GM19328 (cell line): ENCODE measurements around the gene FAM107B.
"Not testable (repeated sequence)": the region's sequence is repeated elsewhere in the genome, so short reads cannot be mapped to it uniquely, and the experiment has no call there.

Experiments used
- ATAC-seq: cut with Tn5 transposase; IDR thresholded peaks from one replicate; pipeline ENCODE4 v1.9.1; 2021; ENCODE audit warnings: mild to moderate bottlenecking, moderate library complexity; ENCODE audit not compliant: unreplicated experiment

FAM107B gene

GRCh38 chr10:14774797-14775196, at the start of gene FAM107B:
FAM107B (minus strand) TSS chr10:14774897; CDS start chr10:14774663, 234 bp downstream.
- ATAC-seq = no peak

GRCh38 chr10:14823966-14824365, 49.3 kb upstream of the FAM107B start:
- no peak for ATAC-seq

GRCh38 chr10:14822879-14823755, 48.4 kb upstream of the FAM107B start:
- no peak for ATAC-seq

DNA sequence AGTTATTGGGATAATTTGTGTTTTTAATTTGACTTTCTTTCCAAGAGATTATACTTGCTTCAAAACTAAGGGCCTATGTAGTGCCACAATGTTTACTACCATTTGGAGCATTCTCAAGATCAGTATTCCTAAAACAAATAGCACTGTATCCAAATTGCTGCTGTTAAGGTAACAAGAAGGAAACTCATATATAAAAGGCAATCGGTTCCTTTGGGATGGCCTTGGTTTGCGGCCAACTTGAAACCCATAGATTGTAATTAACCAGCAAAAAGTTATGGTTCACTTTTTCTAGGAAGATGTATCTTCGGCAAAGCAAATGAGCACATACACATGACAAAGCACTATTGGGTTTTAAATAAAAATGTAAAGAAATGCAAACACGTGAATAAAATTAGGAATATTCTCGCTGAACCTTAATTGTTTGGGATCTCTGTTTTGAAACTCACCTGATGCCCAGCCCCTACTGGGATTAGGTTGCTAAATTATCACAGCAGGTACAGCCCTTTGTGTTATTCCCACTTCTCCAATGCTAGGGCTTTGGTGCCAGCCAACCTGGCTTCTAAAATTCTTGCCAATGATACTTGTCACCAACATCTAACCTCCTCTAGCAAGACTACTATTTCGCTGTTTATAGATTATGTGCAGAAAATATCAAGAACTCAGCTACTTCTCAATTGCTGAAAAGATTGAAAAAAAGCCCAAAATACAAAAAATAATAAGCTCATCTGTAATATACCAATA, 47.1 kb upstream of the FAM107B start:
- ATAC-seq = no peak

DNA sequence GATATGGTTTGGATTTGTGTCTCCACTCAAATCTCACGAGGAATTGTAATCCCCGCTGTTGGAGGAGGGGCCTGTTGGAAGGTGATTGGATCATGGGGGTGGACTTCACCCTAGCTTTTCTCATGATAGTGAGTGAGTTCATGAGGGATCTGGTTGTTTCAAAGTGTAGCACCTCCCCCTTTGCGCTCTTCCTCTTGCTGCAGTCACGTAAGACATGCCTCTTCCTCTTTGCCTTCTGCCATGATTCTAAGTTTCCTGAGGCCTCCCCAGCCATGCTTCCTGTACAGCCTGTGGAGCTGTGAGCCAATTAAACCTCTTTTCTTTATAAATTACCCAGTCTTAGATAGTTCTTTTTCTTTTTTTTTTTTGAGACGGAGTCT, 46.1 kb upstream of the FAM107B start:
- no peak for ATAC-seq

GRCh38 chr10:14820010-14820774, 45.5 kb upstream of the FAM107B start:
- ATAC-seq = no peak

GRCh38 chr10:14816717-14817116, 42.0 kb upstream of the FAM107B start:
- not testable (repeated sequence) for ATAC-seq

DNA sequence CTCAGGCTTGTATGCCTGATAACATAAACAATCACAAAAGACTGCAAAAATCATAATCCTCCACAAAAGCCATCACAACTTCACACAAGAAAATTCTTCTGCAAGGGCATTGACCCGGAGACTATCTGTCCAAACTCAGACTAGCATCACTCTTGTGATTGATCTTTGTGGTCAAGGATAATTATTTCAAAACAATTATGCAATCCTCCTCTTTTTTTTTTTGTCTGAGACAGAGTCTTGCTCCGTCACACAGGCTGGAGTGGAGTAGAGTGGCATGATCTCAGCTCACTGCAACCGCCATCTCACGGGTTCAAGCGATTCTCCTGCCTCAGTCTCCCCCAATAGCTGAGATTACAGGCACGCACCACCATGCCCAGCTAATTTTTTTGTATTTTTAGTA, 41.0 kb upstream of the FAM107B start:
- ATAC-seq = no peak

DNA sequence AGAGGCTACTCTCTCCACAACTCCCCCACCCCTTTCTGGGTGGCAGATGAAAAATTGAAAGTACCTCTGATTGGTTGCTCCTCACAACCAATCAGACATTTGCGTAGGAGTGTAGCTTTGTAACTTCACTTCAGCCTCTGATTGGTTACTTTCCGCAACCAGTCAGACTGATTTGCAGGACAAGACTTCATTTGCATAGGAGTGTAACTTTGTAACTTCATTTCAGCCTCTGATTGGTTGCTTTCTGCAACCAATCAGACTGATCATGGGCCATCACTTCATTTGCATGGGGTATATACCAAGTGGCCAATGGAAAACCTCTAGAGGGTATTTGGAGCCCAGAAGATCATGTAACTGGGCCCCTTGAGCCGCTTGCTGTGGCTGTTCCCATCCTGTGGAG, 37.6 kb upstream of the FAM107B start:
- ATAC-seq = no peak

GRCh38 chr10:14810969-14811953, 36.6 kb upstream of the FAM107B start:
- no peak for ATAC-seq

GRCh38 chr10:14806318-14806717, 31.6 kb upstream of the FAM107B start:
- ATAC-seq = no peak

DNA sequence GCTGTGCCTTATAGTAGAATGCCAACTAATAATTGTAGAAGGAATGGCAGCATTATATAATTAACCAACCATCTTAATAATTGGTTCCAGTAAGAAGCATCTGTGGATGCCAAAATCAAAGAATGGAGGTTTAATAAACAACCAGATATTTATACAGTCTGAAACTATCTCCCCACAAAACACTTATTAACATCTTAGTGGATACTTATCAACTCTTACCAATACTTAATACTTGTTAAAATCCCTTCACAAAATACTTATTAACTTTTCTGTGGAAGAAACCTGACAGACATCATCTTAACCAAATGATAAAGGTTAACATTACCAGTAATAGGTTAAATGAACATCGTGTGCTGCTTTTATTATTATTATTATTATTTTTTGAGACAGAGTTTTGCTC, 29.1 kb upstream of the FAM107B start:
- no peak for ATAC-seq

DNA sequence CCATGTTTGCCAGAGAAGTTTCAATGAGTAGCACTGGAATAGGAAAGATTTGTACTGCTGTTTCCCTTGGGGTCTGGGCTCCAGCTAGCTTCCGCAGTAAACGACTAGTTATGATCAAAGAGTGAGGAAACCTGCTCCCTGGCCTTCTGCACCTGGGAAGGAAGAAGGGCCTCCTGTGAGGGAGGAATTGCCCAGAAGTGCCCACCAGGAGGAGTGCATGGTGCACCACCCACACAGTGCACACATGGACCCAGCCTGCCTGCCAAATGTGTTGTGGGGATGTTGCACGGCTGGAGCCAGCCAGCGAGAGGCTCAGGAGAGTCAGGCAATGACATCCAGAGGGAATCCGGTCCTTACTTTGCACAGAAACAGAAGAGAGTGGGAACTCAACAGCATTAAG, 27.0 kb upstream of the FAM107B start:
- ATAC-seq = no peak

GRCh38 chr10:14800397-14800796, 25.7 kb upstream of the FAM107B start:
- ATAC-seq = no peak

DNA sequence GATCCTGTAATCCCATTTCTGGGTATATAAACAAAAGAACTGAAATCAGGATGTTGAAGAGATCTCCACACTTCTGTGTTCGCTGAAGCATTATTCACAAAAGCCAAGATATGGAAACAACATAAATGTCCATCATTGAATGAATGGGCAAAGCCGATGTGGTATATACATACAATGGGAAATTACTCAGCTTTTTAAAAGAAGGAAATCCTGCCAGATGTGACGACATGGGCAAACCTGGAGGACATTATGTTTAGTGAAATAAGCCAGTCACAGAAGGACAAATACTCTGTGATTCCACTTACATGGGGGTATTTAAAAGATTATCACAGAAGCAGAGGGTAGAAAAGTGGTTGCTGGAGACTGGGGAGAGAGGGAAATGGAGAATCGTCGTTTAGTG, 23.9 kb upstream of the FAM107B start:
- no peak for ATAC-seq

GRCh38 chr10:14787938-14788337, 13.2 kb upstream of the FAM107B start:
- no peak for ATAC-seq

DNA sequence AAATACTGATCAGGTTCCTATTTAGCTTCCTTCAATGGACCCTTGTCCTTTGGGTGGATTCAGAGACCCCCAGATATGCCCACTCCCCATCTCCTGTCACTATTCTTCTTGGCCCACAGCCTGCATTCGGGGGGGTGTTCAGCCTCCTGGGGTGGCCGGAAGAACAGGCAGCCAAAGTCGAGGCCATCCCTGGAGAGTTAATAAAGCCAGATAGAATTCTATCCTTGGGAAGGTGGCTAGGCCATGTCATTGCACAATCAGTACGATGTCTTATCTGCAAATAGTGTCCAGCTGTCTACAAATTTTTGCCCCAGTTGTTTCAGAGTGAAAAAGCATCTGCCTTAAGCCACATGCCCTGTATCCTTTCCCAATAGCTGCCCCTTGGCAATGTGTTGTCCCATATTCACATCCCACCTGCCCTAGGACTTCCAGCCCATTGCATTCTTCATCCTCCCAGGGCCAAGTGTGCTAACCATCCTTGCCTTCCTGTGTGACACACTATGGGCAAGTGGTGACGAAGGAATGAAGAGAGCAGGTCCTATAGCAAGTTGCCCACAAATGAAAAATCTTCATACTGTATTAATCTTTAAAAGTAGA, 9.9 kb upstream of the FAM107B start:
- no peak for ATAC-seq

DNA sequence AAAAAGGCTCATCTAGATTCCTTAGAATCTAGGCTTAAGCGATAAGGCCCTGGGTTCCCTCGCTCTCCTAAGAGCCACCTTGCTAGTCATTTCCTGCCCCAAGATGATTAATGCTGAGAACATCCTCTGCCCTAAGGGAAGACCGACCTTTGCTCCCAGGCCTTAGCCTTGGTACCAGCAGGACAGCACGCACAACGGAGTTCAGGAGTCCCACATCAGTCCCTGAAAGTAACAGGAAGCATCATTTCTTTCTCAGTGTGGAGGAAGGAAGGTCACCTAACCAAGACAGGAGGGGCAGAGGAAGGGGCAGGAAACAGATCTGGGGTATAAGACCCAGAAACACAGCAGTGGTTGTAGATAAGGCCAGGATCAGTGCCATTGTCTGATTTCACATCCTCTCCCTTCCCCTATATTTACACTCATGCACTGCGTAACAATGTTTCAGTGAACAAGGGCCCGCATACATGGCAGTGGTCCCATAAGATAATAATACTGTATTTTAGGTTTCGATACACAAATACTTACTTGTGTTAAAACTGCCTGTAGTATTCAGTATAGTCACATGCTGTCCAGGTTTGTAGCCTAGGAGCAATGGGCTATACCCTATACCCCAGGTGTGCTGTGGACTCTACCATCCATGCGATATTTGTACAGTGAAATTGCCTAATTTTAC, 8.1 kb upstream of the FAM107B start:
- ATAC-seq = no peak

DNA sequence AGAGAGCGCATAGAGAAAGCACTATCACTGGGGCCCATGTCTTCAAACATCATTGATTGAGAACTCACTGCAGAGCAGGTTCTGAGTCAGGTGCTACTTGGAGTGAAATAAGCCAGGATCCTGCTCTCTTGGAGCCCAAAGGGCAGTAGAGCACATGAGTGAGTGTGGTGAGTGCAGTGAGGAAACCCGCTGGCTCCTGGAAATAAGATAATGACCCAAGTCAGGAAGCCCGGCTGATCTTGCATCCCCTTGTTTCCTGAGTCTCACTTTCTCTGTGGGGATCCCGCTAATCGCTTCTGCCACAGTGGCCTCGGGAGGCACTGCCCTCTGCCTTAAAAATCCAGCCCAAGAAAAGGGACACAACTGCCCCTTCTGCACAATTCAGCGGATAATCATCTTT, 7.1 kb upstream of the FAM107B start:
- no peak for ATAC-seq
